ENCODE data around the gene CHRM5. TPM values are rescaled to one million over a fixed set of nuclear protein-coding genes. Genes with fewer than 3 reads are reported as not detected.

Gene CHRM5
- total and polyA plus RNA-seq, 2 of the 8 experiments (the other 6 are each of a cell fraction or from before 2014, with no cell fraction given) = not detected

DNA sequence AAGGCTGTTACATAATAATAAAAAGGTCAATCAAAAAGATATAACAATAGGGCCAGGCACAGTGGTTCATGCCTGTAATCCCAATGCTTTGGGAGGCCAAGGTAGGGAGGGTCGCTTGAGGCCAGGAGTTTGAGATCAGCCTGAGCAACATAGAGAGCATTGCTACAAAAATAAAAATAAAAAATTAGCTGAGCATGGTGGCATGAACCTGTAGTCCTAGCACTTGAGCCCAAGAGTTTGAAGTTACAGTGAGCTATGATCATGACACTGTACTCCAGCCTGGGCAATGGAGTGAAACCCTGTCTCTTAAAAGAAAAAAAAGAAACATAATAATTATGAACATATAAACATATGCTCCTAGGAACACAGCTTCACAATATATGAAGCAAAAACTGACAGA is 41.4 kb downstream of the CHRM5 start (continued):
- TF ChIP-seq, protein P1, sequence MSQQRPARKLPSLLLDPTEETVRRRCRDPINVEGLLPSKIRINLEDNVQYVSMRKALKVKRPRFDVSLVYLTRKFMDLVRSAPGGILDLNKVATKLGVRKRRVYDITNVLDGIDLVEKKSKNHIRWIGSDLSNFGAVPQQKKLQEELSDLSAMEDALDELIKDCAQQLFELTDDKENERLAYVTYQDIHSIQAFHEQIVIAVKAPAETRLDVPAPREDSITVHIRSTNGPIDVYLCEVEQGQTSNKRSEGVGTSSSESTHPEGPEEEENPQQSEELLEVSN (IDR thresholded peaks at IDR 0.05) = no peak
- TF ChIP-seq BACH1 (IDR thresholded peaks at IDR 0.05; ENCODE audit: low read length) (no peak), SRF (IDR thresholded peaks at IDR 0.05; ENCODE audit: low read depth, low read length) (no peak), CHD2 (IDR thresholded peaks at IDR 0.05; ENCODE audit: low read length) (no peak)
- TF ChIP-seq, protein P2, sequence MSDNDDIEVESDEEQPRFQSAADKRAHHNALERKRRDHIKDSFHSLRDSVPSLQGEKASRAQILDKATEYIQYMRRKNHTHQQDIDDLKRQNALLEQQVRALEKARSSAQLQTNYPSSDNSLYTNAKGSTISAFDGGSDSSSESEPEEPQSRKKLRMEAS (IDR thresholded peaks at IDR 0.05) = no peak
